A549 treated with CORT108297 at 1 μM for 4 hours (cell line): ENCODE measurements around the gene FGF19. TPM values are rescaled to one million over a fixed set of nuclear protein-coding genes. Genes with fewer than 3 reads are reported as not detected.

Experiments used
- total RNA-seq: library from RNA; stranded (reverse); fragments of 200-300 nt; extraction: Qiagen RNA extraction; gene quantifications from 5 replicates; pipeline ENCODE4 v1.2.3, GENCODE V29; 2022

FGF19 gene, protein sequence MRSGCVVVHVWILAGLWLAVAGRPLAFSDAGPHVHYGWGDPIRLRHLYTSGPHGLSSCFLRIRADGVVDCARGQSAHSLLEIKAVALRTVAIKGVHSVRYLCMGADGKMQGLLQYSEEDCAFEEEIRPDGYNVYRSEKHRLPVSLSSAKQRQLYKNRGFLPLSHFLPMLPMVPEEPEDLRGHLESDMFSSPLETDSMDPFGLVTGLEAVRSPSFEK
- total RNA-seq, result 0.03 to 0.08 TPM in 2 of 5 replicates, not detected in the others

DNA sequence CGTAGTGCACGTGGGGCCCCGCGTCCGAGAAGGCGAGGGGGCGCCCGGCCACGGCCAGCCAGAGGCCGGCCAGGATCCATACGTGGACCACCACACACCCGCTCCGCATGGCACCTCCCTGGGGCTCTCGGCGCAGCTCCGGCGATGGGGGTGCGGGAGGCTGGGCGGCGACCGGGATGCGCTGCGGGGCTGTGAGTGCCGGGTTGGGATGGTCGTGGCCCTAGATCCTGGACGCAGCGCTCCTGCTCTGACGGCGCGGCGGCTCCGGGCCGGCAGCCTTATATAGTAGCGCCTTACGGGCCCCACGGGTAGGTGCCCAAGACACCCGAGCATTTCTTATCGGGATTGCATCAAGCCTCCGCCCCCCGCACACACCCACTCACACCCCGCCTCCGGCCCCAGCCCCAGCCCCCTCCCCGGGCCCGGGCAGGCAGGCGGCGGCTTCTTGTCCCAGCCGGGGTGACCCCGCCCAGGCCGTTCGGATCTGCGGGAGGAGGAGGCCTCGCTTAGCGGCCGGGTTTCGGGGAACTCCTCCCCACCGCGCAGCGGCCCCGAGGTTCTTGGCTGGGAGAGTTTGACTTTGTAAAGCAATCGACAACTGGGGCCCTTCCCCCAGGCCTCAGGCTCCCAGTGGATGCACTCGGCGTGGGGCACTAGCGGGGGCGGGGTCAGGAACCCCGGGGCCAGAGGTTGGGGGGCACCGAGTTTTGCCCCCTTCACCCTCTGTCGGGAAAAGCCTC lies at the start of gene FGF19:
FGF19 (minus strand) TSS at position 255 of the 740 bp plus-strand sequence; CDS start at position 109, 146 bp downstream.

DNA sequence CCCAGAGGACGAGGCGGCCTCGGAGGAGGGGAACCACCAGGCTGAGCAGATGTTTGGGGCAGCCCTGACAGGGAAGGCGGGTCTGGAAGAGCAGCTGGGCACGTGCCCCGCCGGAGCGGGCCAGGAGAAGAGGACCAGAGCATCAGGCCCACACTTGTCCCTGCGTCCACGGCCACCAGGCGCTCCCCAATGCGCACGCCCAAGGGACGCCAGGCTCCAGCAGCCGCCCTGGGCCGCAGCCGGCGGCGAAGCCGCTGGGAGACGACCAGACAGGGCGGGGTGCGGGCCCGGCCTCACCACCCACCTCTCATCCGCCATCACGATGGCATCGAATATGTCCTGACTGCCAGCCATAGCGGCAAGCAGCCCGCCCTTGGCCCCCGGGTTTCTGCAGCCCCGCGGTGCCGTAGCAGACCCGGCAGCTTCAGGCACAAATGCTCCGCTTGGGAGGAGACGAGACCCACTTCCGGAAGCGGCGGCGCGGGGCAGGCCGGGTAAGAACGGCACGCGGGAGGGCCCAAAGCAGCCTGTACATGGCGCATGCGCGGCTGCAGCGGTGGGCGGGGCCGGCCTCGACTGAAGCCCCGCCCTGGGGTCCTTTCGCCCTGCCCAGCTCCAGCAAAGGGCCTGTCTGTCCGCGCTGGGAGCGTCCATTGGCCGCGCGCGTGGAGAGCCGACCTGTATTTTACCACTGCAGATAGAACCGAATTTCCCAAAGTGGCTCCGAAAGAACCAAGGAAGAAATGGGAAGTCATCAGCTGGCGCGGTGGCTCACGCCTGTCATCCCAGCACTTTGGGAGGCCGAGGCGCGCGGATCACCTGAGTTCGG lies 28.7 kb downstream of the FGF19 start, which contains the start of gene LTO1:
LTO1 (minus strand) TSS at position 468 of the 829 bp plus-strand sequence; CDS start at position 354, 114 bp downstream.

Other genes with a start within 250 kb of the FGF19 start
- gene LINC01488, start 222.4 kb downstream of the FGF19 start, total RNA-seq, result 0.03 to 0.05 TPM (median 0.05 TPM) in 3 of 5 replicates, not detected in the others
- gene CCND1, start 62.9 kb downstream of the FGF19 start, total RNA-seq, result 175 to 256 TPM (median 222 TPM) in 5 replicates
- 27.1 to 38.6 TPM (median 33.1 TPM) in 5 replicates for gene LTO1, start 28.7 kb downstream of the FGF19 start, total RNA-seq
- not detected in 5 replicates for gene FGF4, start 71.3 kb upstream of the FGF19 start, total RNA-seq
- gene FGF3, start 115.4 kb upstream of the FGF19 start, total RNA-seq, result not detected in 5 replicates